ENCODE data around the gene MCRIP1. TPM values are rescaled to one million over a fixed set of nuclear protein-coding genes. Genes with fewer than 3 reads are reported as not detected.

Gene MCRIP1
- total and polyA plus RNA-seq, 2 of the 13 experiments (the other 11 are each of a cell fraction or from before 2014, with no cell fraction given): 79.7 to 84.9 TPM

DNA sequence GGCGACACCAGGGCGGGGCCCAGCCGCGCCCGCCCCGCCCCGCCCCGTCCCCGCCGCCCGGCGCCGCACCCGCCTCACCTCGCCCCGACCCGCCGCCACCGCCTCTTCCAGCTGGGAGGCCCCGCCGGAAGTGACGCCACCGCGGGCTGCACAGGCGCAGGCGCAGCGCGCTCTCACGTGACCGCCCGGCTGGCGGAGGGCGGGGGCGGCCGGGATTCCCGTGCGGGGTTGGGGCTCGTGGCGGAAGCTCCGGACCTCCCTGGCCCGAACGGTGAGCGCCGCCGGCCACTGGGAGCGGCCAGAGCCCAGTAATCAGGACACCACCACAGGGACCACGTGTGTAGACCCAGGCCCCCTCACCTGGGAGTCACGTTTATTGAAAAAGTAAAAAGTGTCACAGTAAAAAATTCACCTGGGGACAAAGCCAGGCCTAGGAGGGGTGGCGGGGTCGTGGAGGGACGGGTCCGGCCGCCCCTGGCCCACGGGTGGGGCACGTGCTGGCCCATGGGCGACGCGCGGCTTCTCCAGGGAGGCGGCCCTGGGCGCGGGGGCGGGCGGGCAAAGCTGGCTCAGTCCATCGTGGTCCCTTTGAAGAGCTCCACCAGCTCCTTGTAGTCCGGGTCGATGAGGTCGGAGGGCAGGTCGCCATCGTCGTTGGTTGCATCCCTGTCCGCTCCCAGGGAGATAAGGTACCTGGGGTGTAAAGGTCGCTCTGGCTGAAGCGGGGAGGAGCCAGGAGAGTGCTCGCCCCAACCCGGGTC lies at the start of gene MCRIP1 (continued):
- TF ChIP-seq HNRNPL (IDR thresholded peaks at IDR 0.05; ENCODE audit: low read depth, low read length) (no peak), MXD4 (CRISPR knock-in tag; IDR thresholded peaks at IDR 0.05) (peak; percentile 92), ZFP36L2 (CRISPR knock-in tag; IDR thresholded peaks at IDR 0.05) (no peak), ZNF350 (CRISPR knock-in tag; IDR thresholded peaks at IDR 0.05; ENCODE audit: borderline replicate concordance, low read depth) (no peak; the same call in 1 of the 2 replicates), ZSCAN30 (CRISPR knock-in tag; IDR thresholded peaks at IDR 0.05) (peak; percentile 96), MBD4 (IDR thresholded peaks at IDR 0.05; ENCODE audit: borderline replicate concordance, low read length) (no peak), SPEN (CRISPR knock-in tag; IDR thresholded peaks at IDR 0.05; ENCODE audit: low read depth) (peak; percentile 83), ZBTB26 (CRISPR knock-in tag; IDR thresholded peaks at IDR 0.05; ENCODE audit: borderline replicate concordance) (peak; percentile 75; the same call in 1 of the 2 replicates), ZNF280B (CRISPR knock-in tag; IDR thresholded peaks at IDR 0.05; ENCODE audit: borderline replicate concordance) (0 out of 2 replicates have a peak, but pooled peaks have one; percentile 49), AGO2 (optimal IDR thresholded peaks at IDR 0.05; ENCODE audit: low read depth, low read length) (peak; percentile 98), NR2F1 (CRISPR knock-in tag; IDR thresholded peaks at IDR 0.05) (peak; percentile 80), FUBP1 (CRISPR knock-in tag; IDR thresholded peaks at IDR 0.05; ENCODE audit: borderline replicate concordance) (no peak), ATAD3A (CRISPR knock-in tag; IDR thresholded peaks at IDR 0.05) (no peak), FOXO1 (CRISPR knock-in tag; IDR thresholded peaks at IDR 0.05) (0 out of 2 replicates have a peak, but pooled peaks have one; percentile 43), ZNF878 (CRISPR knock-in tag; IDR thresholded peaks at IDR 0.05) (peak; percentile 75; the same call in 1 of the 2 replicates), ZNF136 (CRISPR knock-in tag; IDR thresholded peaks at IDR 0.05; ENCODE audit: low read depth) (peak; percentile 93; the same call in 1 of the 2 replicates), GPN1 (CRISPR knock-in tag; IDR thresholded peaks at IDR 0.05; ENCODE audit: borderline replicate concordance) (no peak)
- TF ChIP-seq, protein P1, sequence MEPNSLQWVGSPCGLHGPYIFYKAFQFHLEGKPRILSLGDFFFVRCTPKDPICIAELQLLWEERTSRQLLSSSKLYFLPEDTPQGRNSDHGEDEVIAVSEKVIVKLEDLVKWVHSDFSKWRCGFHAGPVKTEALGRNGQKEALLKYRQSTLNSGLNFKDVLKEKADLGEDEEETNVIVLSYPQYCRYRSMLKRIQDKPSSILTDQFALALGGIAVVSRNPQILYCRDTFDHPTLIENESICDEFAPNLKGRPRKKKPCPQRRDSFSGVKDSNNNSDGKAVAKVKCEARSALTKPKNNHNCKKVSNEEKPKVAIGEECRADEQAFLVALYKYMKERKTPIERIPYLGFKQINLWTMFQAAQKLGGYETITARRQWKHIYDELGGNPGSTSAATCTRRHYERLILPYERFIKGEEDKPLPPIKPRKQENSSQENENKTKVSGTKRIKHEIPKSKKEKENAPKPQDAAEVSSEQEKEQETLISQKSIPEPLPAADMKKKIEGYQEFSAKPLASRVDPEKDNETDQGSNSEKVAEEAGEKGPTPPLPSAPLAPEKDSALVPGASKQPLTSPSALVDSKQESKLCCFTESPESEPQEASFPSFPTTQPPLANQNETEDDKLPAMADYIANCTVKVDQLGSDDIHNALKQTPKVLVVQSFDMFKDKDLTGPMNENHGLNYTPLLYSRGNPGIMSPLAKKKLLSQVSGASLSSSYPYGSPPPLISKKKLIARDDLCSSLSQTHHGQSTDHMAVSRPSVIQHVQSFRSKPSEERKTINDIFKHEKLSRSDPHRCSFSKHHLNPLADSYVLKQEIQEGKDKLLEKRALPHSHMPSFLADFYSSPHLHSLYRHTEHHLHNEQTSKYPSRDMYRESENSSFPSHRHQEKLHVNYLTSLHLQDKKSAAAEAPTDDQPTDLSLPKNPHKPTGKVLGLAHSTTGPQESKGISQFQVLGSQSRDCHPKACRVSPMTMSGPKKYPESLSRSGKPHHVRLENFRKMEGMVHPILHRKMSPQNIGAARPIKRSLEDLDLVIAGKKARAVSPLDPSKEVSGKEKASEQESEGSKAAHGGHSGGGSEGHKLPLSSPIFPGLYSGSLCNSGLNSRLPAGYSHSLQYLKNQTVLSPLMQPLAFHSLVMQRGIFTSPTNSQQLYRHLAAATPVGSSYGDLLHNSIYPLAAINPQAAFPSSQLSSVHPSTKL (CRISPR knock-in tag; IDR thresholded peaks at IDR 0.05): peak; percentile 51; the same call in 1 of the 2 replicates
